NCI-H1694 treated with DMSO at 0.1 percent for 48 hours (cell line): ENCODE data around the gene GNA12.
"Not testable (repeated sequence)": the region's sequence is repeated elsewhere in the genome, so short reads cannot be mapped to it uniquely, and the experiment has no call there.

ENCODE experiments used
- DNase-seq: peaks from one replicate; lab custom pipeline; 2025; lab: John Stamatoyannopoulos, UW

GNA12 gene

DNA sequence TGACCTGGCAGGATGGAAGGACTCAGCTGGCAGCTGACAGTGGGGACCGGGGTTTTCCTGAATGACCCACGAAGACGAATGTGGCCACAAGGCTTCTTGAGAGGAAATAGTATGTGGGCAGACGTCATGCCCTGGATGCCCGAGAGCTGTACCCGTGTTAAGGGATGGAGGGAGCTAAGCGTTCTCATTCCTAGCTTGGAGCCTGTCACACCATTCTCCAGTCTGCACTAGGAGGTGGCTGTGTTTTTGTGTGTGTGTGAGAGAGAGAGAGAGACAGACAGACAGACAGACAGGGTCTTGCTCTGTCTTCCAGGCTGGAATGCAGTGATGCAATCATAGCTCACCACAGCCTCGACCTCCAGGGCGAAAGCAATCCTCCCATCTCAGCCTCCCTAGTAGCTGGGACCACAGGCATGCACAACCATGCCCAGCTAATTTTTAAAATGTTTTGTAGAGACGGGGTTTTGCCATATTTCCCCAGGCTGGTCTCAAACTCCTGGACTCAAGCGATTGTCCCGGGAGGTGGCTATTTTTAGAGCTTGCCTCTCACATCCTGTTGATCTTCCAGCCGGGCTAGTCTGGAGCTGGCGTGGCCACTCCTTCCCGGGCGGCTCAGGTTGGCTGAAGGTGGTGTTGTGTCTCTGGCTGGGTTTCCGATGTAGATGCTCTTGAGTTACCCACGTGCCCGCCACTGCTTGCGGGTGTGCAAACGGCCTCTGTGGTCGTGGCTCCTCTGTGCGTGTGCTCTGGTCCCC, 154.0 kb downstream of the GNA12 start:
- no peak for DNase-seq

DNA sequence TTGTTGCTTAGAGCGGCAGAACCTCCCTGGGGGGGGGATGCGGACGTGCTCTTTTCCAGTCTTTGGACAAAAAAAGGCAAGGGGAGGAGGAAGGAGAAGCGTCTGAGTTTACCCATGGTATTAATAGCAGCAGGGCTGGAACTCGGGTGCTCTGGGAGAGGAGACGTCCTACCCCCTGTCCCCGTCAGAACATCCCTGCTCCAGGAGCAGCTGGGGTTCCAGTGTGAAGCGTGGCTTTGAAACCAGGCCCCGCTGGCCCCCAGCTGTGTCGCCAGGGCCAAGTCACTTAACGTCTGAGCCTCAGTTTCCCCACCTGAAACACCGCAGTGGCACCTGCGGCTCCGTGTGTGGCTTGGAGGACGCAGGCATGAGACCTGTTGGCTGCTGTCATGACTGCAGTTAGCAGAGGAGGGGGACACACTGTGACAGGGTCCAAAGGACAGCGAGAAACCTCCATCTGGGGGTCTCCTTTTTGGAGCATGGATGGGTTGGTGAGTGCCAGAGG, 154.7 kb downstream of the GNA12 start:
- DNase-seq = no peak

DNA sequence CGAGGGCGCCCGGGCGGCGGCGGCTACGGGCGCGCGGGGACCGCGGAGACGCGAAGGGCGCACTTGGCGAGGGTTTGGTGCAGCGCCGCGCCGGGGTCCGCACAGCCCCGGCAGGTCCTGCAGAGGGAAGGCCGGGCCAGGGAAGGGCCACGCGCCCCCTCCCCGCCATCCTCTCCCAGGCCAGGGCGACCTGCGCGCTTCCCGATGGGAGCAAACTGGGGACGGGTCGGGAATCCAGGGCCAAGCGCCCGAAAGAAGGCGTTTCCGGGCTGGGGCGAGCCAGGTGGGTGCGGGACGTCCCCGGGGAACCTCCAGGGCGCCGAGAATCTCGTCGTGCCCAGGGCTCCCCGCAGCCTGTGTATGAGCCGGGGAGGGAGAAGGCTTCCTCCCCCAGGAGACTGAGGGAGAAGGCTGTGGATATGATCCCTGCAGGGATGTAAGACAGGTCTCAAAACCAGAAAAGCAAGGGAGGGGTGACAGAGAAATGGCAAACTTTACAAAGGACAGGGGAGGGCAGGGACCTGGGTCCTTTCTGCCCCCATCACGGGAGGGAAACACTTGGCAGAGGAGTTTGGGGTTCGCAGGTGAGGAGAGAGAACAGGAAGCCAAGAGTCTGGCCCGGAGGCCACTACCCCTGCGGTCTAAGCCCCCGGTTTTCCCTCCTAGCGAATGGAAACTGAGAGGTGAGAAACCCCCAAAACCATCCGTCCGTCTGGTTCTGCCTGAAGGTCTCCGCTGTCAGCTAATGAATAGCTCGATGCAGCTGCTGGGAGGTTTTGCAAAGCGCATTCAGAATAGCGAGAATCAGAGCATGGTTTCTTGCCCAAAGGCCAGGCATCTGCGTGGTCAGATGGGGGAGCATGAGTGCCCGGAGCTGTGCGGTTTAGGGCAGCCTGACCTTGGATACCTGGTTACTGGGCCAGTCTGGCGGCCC, 155.4 kb downstream of the GNA12 start:
- no peak for DNase-seq

DNA sequence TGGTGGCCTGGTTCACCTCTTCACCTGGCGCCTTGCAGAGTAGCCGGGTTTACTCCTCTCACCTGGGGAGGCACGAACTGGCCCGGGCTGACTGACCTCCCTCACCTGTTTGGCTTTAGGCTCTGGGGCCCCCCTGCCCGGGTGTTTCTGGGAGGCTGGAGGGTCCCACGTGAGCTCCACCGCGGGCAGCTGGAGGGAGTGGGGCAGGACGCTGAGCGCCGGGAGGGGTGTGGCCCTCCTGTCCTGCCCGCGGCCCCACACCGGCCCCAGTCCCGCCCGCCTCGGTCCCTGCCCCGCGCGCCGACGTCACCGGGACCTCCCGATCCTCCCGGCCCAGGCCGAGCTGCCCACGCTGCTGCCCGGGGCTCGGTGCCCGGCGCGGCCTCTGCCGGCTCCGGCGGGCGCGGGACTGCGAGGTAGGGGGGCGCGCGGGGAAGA, 156.2 kb downstream of the GNA12 start, which contains the start of gene AMZ1:
Gene AMZ1, plus strand, starts transcription at position 322 of the 438 bp plus-strand sequence. CDS start 12,250 bp downstream, outside the sequence.
- DNase-seq = no peak

DNA sequence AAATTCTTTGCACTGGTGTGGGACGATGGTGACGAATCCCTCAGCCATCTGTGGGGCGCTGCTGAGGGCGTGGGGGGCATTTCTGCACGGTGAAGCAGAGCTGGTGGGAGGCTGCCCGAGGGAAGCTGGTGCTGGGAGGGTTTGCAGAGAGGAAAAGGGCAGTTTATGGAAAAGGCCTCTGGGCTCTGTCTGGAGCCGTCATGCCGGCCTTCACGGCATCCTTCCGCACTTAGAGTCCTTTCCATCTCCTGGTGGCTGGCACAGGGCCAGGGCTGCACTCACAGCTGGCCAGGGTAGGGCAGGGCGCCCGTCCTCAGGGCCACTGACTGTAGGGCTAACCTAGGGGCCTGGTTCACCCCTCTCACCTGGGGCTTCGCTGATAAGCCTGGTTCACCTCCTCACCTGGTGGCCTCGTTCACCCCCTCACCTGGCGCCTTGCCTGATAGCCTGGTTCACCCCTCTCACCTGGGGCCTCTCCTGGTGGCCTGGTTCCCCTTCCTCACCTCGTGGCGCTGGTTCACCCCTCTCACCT, 156.7 kb downstream of the GNA12 start:
- DNase-seq = no peak

DNA sequence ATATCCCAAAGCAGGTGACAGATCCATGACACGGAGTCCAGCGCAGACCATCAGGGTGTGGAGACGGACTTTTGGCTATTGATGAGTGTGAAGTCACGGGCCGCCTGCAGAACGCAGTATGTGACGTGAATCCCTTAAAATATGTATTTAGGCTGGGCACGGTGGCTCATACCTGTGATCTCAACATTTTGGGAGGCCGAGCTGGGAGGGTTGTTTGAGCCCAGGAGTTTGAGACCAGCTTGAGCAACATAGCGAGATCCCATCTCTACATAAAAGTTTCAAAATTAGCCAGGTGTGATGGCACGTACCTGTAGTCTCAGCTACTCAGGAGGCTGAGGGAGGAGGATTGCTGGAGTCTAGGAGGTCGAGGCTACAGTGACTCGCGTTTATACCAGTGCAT, 158.0 kb downstream of the GNA12 start:
- no peak for DNase-seq

DNA sequence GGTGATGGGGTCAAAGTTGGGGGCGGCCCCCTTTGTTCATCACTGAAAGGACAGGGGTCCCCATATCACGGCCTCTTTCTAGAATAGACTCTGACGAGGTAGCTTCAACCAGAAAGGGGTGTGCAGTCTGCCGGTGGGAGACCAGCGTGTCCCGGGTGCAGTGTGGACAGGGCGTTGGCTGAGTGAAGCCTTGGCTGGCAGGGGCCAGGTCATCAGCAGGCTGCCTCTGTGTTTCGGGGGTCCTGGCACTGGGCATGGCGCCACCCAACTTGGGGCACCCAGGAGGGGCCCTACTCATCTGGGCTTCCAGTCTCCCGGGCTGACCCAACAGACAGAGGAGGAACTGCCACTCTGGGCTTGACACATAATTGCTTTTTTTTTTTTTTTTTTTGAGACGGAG, 159.6 kb downstream of the GNA12 start:
- no peak for DNase-seq

DNA sequence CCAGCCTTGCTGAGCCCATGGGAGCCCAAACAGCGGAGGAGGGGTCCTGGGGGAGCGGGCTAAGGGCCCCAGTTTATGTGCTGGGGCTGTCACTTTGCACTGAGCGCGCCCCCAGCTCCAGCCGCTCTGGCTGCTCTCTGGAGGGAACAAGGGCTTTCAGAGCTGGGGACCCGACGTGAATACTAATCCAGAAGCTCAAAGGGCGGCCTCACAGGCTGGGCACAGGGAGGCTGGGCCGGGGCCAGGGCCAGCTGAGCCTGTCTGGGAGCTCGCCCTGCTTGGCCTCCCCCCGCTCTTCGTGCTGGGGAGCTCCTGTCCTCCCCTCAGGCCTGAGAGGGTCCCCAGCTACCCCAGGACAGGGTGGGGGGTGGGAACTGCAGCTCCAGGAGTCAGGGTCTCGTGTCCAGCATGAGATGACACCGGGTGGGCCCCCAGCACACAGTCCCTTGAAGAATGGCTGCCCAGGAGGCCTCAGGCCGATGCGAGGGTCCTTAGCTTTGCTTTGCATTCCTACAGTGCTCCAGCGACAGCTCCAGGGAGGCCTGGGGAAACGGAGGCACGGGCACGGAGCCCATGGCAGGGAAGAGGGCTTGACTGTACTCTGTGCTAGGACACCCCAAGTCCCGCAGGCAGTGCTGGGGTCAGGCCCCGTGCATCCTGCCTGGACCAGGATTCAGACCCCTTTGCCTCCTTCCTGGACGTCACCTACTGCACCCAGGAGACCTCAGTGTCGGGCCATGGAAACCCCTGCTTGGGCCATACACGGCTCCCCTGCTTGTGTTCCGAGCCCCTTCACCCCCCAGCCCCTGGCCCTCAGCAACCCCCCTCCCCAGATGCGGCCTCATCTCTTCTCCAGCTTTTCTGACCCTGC, 161.9 kb downstream of the GNA12 start:
- DNase-seq = no peak

DNA sequence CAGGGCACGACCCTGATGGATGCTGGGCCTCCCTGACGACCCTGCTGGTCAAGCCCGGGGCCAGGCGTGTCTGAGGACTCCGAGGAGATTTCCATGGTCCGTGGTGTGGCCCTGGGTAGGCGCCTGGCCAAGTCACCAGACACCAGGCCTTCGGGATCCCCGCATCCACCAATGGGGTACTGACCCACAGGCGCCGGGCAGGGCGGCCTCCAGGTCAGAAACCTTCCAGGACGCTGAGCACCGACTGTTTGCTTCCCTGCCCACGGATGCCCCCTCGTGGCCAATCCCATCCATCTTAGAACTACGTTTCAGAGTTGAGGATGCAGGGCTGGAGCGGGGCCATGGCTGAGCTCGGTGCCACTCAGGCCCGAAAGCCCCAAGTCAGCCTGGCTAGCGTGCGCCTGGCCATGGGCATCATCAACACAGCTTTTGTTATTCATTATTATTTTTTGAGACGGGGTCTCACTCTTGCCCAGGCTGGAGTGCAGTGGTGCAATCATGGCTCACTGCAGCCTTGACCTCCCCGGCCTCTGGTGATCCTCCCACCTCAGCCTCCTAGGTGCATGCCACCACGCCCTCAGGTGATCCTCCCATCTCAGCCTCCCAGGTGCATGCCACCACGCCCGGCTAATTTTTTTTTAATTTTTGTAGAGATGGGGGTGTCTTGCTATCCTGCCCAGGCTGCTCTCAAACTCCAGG, 163.2 kb downstream of the GNA12 start:
- peak; percentile 44 for DNase-seq

DNA sequence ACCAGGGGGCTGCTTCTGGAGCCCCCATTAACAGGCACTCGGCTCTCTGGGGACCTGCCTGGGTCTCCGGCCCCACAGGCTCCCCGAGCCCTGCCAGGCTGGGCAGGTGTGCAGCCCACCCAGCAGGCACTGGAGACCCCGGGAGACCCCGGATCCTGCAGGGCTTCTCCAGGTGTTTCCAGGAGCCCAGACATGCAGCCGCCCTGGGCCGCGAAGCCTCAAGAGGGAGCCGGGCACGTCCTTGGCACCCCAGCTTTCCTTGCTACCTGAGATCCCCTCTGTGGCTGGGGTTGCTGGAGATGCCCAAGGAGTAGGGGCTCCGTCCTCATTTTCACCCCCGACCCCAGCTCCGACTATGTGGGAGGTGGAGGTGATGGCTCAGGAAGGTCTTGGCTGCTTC, 163.9 kb downstream of the GNA12 start:
- no peak for DNase-seq

DNA sequence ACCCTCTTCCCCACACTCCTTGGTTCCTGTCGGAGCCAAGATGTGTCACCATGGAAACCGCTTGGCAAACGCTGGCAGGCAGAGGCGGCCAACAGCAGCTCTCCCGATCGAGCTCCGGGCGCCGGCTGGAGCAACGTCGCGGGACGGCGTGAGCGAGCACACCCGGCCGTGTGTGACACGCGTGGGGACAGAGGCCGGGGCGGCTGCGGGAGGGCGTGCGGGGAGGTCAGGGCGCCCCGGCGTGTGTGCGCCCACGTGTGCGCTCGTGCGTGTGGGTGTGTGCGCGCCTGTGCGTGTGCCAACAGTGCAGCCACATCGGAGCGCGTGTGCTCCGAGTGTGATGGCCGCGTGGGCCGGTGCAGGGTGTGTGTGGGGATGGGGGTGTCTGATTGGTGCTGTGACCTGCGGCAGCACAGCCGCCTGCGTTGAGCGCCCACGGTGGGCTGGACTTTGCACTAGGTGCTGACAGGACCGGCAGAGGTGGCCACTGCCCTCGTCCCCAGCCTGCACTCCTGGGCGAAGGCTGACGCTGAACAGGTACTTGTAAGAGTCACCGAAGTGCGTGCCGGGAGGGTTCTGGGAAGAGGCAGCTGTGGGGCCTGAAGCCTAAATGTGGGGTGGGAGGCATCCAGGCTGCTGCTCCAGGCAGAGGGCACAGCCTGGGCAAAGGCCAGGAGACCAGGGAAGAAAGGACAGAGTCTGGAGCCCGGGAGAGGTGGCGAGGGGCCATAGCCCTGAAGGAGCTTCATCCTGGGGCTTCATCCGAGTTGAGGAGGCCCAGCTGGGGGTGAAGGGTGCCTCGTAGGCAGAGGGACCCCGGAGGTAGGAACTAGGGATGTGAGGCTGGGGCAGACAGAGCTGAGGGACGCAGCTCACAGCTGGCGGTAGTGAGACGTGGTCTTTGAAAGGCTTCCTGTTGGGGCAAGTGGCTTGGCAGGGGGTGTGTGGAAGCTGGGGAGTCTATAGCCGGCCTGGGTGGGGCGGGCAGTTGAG, 164.7 kb downstream of the GNA12 start:
- not testable (repeated sequence) for DNase-seq

DNA sequence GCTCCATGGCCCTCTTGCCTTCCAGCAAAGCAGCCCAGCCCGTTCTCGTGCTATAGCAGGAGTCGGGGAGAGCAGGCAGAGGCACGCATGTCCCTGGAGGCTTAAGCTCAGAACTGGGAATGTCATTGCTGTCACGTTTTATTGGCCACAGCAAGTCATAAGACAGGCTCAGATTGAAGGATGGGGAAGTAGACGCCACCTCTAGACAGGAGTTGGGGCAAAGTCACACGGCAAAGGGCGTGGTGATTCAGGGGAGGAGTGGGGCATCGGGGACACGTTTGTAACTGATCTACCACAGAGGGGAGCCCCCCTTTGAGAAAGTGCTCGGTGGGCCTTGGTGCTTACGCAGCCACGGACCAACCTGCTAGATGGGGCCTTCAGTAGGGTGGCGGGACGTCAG, 165.7 kb downstream of the GNA12 start:
- not testable (repeated sequence) for DNase-seq
